ENCODE data around the gene NMNAT3.

NMNAT3 gene

DNA sequence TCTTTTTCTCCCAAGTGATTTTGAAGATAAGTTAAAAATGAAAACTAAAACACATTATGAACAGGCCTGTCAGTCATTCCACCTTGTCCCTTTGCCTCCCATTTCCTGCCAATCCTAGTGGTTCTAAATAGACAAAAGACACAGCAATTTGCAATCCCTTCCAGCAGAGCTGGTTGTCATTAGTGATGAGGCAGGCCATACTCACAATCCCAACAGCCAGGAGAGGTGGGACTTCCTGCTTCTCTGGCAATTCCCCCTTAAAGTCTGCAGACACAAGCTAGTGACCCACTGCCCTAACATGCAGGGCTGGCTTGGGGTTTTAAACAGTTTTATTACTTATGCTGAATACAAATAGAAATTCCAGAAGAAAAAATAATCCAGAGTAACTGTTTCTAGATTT is 99.9 kb downstream of the NMNAT3 start:
- DNase-seq: no peak

DNA sequence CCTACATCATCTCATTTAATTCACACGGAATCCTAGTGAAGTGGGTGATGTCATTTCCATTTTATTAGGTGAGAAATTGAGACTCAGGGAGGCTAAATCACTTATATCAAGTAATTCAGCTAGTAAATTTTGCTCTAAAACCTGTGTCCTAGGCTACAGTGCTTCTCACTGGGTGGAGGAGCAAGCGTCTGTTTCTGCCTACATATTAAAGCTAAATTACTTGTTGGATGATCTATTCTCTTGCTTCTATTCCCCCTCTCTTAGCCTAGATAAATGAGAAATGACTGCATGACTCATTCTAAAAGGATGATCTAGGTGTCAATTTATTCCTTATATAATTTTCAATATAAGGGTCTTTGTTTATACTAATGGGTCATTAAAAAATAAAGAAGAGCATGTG is 100.4 kb downstream of the NMNAT3 start:
- no peak for DNase-seq

DNA sequence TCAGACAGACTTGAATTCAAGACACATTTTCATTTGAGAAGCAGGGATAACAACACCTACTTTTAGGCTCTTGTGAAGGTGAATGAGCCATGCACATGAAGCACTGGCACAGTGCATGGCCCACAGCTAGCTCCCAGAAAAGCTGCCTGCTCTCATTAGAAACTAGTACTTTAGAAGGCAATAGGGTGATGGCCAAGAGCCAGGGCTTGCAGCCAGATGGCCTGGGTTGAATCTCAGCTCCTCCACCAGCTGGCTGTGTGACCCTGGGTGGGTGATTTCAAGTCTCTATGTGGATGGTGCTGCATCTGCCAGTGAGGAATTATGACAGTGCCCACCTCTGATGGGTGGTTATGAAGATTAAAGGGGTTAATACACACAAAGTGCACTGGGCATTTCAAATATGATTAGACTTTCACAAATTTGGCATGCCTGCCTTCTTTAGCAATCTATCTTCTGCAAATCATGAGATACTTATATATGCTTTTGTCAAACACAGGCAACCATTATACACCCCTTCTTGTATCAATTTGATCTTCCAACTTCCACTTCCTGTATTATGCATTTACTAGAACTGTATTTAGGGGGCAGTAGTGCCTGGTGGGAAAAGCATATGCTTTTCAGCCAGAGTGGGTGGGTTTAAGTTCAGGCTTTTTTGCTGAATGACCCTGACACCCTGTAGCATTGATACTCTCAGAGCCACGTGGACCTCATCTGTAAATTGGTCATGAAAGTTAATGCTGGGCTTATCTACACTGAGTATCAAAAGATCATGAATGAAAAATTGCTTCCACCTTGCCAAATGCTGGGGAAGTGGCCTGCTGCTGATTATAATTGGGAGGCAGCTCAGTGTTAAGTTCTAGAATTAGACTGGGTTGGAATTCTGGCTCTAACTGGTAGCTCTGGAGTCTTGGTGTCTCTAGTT is 103.5 kb downstream of the NMNAT3 start:
- no peak for DNase-seq

- no peak for DNase-seq
Measured at GRCh38 chr3:139572847-139573672, 104.7 kb downstream of the NMNAT3 start.

- no peak for DNase-seq
Measured at GRCh38 chr3:139571711-139572110, 106.1 kb downstream of the NMNAT3 start.

- no peak for DNase-seq
Measured at GRCh38 chr3:139564294-139564861, 113.4 kb downstream of the NMNAT3 start.

GRCh38 chr3:139561959-139562676 is 115.7 kb downstream of the NMNAT3 start:
- DNase-seq: peak in 1 of 2 experiments; percentile 8

DNA sequence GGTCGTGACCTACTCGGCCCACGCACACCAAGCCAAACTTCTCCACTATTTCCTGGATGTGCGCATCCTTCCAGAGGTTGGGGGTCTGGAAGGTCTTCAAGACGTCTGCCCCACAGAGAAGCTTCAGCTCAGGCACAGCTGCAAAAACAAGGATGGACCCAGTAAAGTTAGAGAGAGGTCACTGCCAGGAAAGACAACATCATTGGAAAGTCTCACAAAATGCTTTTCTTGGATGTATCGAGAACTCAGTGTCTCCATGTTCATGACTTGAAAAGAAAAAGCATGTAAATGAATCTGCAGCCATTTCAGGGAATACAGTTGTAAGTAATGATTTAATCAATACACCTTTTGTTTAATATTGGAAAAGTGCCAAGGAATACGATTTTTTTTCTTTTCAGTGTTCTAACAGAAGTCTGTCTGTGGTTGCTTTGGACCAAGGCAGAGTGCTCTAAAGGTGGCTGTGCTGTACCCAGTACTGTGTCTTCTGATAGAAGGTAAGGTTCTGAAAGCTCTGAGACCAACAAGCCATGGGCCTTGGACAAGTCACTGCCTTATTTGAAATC is 116.4 kb downstream of the NMNAT3 start:
- no peak for DNase-seq

GRCh38 chr3:139560411-139560810 is 117.4 kb downstream of the NMNAT3 start:
- no peak for DNase-seq

DNA sequence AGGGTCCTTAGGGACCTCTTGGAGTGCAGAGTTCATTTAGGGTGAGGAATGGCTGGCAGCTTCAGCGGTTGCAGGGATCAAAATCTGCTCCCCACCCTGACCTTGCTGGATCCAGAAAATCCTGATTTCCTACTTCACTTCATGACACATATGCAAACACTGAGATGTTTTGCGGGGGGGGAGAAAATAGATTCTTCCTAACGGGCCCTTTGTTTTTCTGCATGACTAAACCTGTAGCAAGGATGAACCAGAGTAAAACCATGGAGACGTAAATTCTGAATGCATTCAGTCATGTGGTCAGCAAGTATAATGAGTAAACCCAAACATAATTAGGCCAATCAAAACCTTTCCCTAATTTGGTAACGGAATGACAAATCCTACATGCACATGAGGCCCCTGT is 118.2 kb downstream of the NMNAT3 start:
- DNase-seq: no peak

DNA sequence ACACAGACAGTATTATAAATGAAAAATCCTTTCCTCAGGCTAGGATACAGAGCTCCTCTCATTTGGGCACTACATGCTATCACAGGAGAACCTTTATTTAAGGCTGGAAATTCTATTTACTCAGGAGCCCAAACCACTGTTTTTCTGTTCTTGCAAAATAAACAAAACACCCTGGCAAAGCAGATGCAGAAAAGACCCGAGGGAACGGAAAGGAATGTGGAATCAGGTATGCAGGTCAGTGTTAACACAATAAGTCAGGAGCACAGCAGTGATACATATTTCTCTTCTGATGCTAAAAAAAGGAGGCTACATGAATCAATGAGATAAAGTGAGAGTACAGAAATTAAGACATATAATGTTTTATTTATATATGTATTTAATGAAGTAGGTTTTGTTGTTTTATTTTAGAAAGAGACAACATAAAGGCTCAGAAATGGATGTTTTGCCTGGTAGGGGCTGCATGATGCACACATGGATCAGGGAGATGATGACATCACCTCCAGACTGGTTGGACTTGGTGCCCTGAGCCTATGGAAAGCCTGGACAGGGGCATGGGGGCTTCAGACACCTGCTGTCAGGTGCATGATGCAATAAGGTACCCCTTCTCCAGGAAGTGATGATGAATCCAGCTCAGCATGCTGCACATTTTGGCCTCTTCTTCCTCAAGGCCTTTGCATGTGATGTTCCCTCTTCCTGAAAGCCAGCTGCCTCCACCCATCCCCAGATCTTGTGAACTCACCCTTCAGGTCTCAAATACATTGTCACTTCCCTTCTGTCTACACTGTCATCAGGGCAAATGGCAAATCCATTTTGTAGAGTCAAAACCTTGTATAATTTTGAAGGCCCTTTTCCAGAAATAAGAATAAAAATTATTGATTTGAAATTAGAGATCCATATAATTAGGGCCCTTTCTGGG is 119.2 kb downstream of the NMNAT3 start:
- DNase-seq: no peak

- no peak for DNase-seq
Measured at GRCh38 chr3:139557041-139557440, 120.7 kb downstream of the NMNAT3 start.

- no peak for DNase-seq
Measured at GRCh38 chr3:139555249-139555648, 122.5 kb downstream of the NMNAT3 start.

GRCh38 chr3:139554628-139555027 is 123.1 kb downstream of the NMNAT3 start:
- no peak for DNase-seq

DNA sequence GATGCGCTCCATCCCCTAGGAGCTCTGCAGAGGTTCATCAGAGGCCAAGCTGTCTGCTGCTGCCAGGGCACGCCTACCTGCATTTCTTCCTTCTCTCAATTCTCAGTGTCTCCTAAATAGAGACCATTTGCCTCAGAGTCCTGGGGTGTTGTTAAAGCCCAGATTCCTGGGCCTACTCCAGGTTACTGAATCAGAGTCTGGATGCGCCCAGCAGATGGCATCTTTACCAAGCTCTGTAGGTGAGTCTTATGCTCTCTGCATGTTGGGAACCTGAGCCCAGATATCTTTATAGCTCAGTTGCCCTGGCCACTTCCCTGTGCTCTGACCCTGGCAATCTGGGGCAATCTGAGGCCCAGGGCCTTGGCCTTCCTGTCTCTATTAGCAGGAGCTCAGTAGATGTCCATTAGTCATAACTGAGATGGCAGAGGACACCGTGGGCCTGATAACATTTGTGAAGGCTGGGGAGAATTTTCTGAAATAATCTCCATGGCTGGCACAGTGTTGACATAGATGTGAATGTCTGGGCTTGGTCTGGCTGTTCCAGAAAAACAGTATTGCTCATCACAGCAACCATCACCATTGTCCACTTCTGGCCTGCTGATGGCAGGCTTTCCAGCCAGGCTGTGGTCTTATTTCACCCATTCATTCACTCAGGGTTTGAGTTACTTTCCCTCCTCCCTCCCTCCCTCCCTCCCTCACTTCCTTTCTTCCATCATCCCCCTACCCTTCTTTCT is 125.0 kb downstream of the NMNAT3 start:
- DNase-seq: no peak

- DNase-seq: no peak
Measured at GRCh38 chr3:139548801-139549200, 129.0 kb downstream of the NMNAT3 start.

GRCh38 chr3:139547666-139548065 is 130.1 kb downstream of the NMNAT3 start:
- no peak for DNase-seq

GRCh38 chr3:139546772-139547171 is 131.0 kb downstream of the NMNAT3 start:
- DNase-seq: no peak

GRCh38 chr3:139541532-139542288 is 136.1 kb downstream of the NMNAT3 start:
- no peak for DNase-seq

Data from NCI-H187 (cell line).